IPS-15b (cell line): ENCODE results near the gene SLC40A1.
A peak's percentile ranks its signal among the peaks of the same experiment; 100 is the strongest.

Experiments used
- H3K27me3 ChIP-seq: one replicate; pipeline ENCODE4 v1.6.1; 2013; ENCODE audit warnings: low read length; ENCODE audit not compliant: control insufficient read depth, insufficient read depth
- H3K36me3 ChIP-seq: one replicate; pipeline ENCODE4 v1.6.1; 2013; ENCODE audit warnings: low read length; ENCODE audit not compliant: control insufficient read depth, insufficient read depth
- H3K4me1 ChIP-seq: one replicate; pipeline ENCODE4 v1.6.1; 2013; ENCODE audit warnings: mild to moderate bottlenecking, low read length; ENCODE audit not compliant: control insufficient read depth, insufficient read depth
- H3K4me3 ChIP-seq: one replicate; pipeline ENCODE4 v1.5.1; 2013; ENCODE audit warnings: low read depth, low read length
- H3K9ac ChIP-seq: one replicate; pipeline ENCODE4 v1.6.1; 2013; ENCODE audit warnings: low read depth, mild to moderate bottlenecking, low read length
- H3K9me3 ChIP-seq: one replicate; pipeline ENCODE4 v1.6.1; 2013; ENCODE audit warnings: mild to moderate bottlenecking, low read length; ENCODE audit not compliant: control insufficient read depth, insufficient read depth

Gene SLC40A1

DNA sequence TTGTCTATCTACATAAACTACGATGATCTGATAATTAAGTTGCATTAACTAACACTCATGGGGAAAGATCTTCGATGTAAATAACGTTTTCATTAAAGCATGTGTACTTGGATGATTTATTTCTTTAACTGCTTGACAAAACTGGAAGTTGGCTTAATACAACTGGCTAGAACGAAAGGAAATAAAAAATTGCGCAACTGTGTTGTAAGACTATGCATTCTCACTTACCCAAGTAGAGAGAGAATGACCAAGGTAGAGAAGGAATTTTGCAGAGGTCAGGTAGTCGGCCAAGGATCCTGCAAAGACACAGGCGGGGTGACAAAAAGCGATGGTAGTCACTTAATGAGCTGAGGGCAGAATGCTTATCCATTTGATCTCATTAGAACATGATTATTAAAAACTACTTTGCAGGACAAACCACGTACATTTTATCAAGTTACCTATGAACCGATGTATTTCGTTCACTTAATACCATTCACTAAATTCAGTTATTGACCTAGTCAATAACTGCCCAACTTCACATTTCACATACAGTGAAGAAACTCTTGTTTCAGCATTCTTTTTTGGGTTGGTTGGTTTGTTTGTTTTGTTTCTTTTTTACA is 900 bp downstream of the SLC40A1 start:
- Histone ChIP-seq H3K27me3 (peaks cover 93% of the 10 kb centered on the region), H3K36me3 (no peaks in the 10 kb centered on the region), H3K4me3 (peak overlapping the region; percentile 58), H3K9ac (no peak overlapping the region), H3K9me3 (no peaks in the 10 kb centered on the region), H3K4me1 (peaks cover 5% of the 10 kb centered on the region)

DNA sequence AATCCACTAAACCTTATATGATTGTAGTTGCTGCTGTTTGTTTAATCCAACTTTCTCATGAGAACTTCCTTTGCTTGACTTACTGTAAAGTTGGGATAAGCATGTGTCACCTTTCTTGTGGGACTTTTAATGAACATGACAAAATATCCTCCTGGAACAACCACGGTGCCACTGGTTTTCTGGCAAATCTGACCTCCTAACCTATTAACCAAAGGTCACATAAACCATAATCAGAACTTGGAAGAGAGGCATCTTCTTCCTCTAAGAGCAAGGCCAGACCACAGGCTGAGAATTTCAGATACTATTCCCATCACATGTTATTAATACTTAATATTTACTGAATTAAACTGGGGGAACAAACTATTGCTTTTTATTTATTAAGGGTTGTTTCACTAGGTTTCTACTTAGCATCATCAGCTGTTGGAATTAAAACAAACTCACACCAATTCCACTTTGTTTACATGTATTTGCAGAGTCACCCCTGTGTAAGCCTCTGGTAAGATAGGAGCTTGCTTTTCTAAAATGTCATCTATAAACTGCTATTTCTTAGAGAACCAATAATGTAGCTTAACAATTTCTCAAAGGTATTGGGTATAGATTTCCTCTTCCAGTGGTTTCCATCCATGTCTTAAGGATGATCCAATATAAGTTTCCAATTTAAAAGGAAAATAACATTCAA is 2.2 kb downstream of the SLC40A1 start:
- Histone ChIP-seq H3K9ac (no peak overlapping the region), H3K4me1 (peaks cover 5% of the 10 kb centered on the region), H3K27me3 (peaks cover 85% of the 10 kb centered on the region), H3K9me3 (no peaks in the 10 kb centered on the region), H3K4me3 (no peak overlapping the region), H3K36me3 (no peaks in the 10 kb centered on the region)

DNA sequence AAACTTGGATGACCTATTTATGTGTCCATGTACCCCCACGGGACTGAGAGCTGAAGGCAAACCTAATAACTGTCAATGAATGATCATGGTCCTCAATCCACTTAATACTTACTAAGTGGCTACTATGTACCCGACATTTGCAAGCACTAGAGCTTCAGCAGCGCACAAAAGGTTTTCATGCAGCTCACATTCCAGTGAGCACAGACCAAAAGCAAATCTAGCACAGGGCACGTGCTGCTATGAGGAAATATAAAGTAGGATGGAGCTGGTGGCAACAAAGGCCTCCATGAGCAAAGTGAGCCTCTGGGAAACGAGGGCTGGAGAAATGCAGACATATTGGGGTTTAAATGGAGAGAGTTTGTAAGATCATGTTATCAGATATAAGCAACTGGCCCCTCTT is 3.5 kb downstream of the SLC40A1 start:
- Histone ChIP-seq H3K4me1 (peaks cover 5% of the 10 kb centered on the region), H3K9me3 (no peaks in the 10 kb centered on the region), H3K4me3 (no peak overlapping the region), H3K36me3 (no peaks in the 10 kb centered on the region), H3K9ac (no peak overlapping the region), H3K27me3 (peaks cover 77% of the 10 kb centered on the region)

DNA sequence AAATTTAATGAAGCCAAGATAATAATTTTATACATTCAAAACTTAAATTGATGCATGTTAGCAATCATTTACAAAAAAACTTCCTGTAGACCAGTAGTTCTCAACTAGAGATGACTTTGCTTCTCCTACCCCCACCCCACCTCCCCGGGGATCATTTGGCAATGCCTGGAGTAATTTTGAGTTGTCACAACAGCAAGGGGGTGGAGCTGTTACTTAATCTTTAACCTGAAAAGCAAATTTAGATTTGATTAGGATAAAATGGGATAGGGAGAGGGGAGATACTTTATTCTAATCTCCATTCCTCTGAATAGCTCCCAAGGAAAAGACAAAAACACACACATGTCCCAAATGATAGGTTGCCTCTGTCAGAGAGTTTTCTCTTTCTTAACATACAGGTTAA is 4.2 kb downstream of the SLC40A1 start:
- Histone ChIP-seq H3K4me1 (no peaks in the 10 kb centered on the region), H3K4me3 (no peak overlapping the region), H3K9me3 (no peaks in the 10 kb centered on the region), H3K27me3 (peaks cover 71% of the 10 kb centered on the region), H3K36me3 (no peaks in the 10 kb centered on the region), H3K9ac (no peak overlapping the region)

DNA sequence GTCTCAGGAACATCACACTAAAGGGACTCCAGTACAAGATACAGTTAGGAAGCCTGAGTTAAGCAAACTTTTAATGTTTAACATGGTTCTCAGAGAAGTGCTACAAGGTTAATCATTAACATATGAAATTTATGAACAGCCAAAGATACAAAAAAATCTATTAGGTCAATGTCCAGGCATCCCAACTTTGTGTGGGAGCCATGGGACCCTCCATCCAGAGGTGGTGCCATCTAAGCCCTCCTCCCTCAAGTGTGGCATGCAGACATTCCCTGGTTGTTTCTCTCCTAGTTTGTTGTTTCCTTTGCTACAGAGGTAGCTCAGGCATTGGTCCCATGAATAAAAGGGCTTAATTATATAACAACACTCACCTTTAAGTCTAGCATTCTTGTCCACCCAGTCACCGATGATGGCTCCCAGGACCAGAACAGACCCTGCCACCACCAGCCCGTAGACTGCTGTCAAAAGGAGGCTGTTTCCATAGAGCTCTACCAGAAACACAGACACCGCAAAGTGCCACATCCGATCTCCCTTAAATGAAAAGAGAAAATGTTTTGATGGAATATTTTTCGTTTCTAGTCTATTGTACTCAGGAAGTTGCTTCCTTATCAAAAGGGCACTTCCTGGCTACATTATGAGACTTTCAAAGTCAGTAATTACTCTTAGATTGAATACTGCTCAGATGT is 5.7 kb downstream of the SLC40A1 start:
- Histone ChIP-seq H3K4me1 (no peaks in the 10 kb centered on the region), H3K27me3 (peaks cover 61% of the 10 kb centered on the region), H3K9me3 (no peaks in the 10 kb centered on the region), H3K36me3 (no peaks in the 10 kb centered on the region), H3K4me3 (no peak overlapping the region), H3K9ac (no peak overlapping the region)

DNA sequence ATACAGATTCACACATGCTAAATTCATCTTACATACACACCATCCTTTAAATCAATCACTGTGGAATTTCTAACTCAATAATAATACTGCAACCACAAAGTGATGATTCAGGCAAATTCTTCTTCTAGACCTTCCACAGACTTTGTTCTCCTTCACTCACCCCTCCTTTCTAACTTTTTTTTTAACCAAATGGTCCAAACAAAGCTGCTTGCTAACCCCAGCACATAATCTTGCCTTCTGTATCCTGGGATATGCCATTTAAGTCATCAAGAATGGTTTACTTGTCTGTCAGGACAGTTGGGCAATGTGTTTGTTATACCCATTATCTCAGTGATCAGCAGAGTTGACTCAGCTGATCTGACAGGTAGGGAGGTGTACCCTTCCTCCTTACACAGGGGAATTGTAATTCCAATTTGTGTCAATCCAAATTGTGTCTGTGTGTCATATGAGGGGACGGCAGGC is 10.0 kb downstream of the SLC40A1 start:
- no peaks in the 10 kb centered on the region for H3K36me3 ChIP-seq

DNA sequence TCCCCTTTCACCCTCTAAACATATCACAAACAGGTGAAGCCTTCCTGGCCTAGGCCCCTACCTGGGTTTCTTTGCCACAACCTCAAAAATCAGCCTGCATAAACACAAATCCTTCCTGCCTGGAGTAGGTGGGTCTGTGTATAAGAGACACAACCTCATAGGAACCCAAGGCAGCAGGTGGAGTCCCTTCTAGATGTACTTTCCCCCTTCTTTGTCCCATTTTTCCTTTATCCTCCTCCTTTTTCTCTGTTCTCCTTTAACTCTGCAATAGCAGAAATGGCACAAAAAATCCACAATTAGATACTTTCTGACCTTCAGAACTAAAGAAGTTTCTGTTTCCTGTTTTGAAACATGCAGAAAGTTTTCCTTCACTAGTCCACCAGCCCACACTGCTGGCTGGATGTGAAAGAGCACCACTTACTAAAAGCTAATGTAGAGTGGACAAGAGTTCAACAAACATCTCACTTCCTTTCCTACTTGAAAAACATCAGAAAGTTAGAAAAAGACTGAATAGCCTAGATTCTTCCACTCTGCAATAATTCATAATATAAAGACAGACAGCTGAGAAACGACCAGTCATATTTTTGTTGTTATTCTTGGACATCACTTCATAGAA is 11.2 kb downstream of the SLC40A1 start:
- H3K9me3 ChIP-seq, result no peaks in the 10 kb centered on the region

More for the DNA sequence above, 10.0 kb downstream of the SLC40A1 start:
- Histone ChIP-seq H3K4me1 (no peaks in the 10 kb centered on the region), H3K9me3 (no peaks in the 10 kb centered on the region), H3K27me3 (peaks cover 19% of the 10 kb centered on the region), H3K9ac (no peak overlapping the region), H3K4me3 (no peak overlapping the region)

DNA sequence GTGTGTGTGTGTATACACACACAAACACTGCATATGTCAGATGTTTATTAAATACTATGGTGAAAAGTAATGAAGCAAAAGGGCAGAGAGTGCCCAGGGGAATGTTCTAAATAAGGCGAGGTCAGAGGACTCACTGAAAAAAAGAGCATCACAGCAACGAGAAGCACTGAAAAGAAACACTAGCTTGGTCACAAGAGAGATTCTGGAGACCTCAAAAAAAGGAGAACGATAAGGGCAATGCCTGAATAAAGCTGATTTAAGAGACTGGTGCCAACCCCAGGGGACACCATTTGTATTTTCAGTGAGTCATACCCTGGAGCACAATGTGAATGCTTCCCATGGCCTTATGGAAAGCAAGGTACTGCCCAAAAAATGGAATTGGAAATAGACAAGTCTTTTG is 14.5 kb downstream of the SLC40A1 start:
- H3K36me3 ChIP-seq, result no peaks in the 10 kb centered on the region
- H3K4me3 ChIP-seq, result no peak overlapping the region
- H3K4me1 ChIP-seq, result no peaks in the 10 kb centered on the region
- no peaks in the 10 kb centered on the region for H3K9me3 ChIP-seq
- no peaks in the 10 kb centered on the region for H3K27me3 ChIP-seq
- no peak overlapping the region for H3K9ac ChIP-seq

More for the DNA sequence above, 11.2 kb downstream of the SLC40A1 start:
- H3K4me3 ChIP-seq, result no peak overlapping the region
- H3K4me1 ChIP-seq, result no peaks in the 10 kb centered on the region
- H3K36me3 ChIP-seq, result no peaks in the 10 kb centered on the region
- H3K9ac ChIP-seq, result no peak overlapping the region
- peaks cover 10% of the 10 kb centered on the region for H3K27me3 ChIP-seq

DNA sequence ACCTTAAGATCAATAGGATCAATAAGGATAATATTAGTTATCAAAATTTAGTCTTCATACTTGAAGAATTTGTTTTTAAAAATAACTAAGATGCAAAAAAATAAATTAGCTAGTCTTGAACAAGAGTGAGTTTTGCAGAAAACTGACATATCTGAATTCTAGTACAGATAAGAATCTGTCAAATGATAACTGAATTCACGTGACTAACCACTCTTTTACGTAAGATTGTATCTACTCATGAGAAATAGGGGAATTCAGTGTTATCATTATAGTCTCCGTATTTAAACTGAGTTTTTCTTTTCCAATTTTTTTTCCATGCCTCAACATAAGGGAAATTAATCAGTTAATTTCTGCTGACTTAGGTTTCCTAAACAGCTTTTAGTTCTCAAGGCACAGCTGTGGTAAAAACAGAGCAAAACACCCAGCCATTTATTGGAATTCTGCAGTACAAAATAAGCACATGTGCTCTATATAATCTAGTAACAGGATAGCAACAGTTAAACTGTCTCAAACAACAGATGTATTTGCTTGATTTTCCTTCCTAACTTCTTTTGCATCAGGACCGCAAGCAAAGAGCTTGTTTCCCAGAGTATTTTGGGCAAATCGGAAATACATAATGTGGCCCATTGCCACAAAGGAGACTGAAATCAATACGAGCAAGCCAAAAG is 19.1 kb downstream of the SLC40A1 start:
- Histone ChIP-seq H3K27me3 (no peaks in the 10 kb centered on the region), H3K36me3 (no peaks in the 10 kb centered on the region), H3K4me1 (no peaks in the 10 kb centered on the region), H3K9me3 (no peaks in the 10 kb centered on the region), H3K9ac (no peak overlapping the region), H3K4me3 (no peak overlapping the region)

DNA sequence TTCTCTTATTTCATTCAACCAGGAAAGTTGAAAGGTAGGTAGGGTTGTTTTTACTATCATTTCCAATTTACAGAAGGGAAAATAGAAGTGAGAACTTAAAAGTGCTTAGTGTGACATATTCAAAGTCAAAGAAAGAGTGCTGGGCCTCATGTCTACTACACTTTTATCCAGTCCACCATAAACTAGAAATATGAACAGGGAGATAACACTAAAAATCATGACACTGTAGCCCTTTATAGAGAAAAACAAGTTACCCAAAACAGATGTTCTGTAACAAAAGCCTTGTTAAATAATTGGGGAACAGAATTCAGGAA is 20.4 kb downstream of the SLC40A1 start:
- no peak overlapping the region for H3K9ac ChIP-seq

DNA sequence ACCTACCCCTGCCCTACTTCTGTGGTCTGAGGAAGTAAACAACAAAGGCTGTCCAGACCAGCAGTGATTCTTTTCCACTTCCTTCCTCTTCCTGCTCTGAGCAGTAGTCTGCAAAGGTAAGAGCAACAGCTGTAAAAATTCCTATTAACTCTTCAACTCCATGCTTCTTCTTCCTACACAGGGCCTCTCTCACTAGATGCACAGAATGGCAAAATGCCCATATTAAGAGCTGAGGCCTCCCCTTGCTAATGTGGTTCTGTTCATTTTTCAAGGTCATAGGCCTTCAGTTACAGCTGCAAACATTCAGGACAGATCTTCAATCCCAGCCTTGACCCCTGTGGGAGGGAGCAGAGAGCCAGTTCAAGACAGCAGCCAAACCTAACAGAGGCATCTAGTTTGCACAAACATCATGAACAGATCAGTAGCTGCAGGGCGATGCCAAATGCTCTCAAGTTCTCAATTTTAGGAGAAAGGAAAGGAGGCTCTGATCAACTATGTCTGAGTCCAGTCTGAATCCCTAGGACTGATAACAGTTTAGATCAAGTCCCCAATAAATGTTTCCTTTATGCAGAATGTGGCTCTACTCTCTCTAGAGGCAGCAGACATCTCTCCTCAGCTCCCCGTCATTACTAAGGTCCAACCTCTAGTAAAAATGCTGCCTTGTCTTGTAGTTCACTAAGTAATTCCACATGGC is 20.9 kb downstream of the SLC40A1 start:
- no peaks in the 10 kb centered on the region for H3K36me3 ChIP-seq
- H3K4me1 ChIP-seq, result peaks cover 4% of the 10 kb centered on the region
- no peaks in the 10 kb centered on the region for H3K27me3 ChIP-seq
- H3K9me3 ChIP-seq, result no peaks in the 10 kb centered on the region
- H3K4me3 ChIP-seq, result no peak overlapping the region
- H3K9ac ChIP-seq, result no peak overlapping the region

More for the DNA sequence above, 20.4 kb downstream of the SLC40A1 start:
- no peaks in the 10 kb centered on the region for H3K9me3 ChIP-seq
- H3K27me3 ChIP-seq, result no peaks in the 10 kb centered on the region
- no peaks in the 10 kb centered on the region for H3K36me3 ChIP-seq
- H3K4me1 ChIP-seq, result peaks cover 4% of the 10 kb centered on the region
- H3K4me3 ChIP-seq, result no peak overlapping the region
